PC-3 (cell line): ENCODE data around the gene CDK5RAP2.

Experiments used
- EZH2 ChIP-seq: fragments of 300-600 bp; sonication (generic); IDR thresholded peaks from one replicate; pipeline ENCODE4 v1.6.1; 2017; ENCODE audit warnings: antibody characterized with exemption, mild to moderate bottlenecking, low read length; ENCODE audit not compliant: unreplicated experiment
- EZH2phosphoT487 ChIP-seq: fragments of 300-600 bp; sonication (generic); IDR thresholded peaks from 2 replicates; pipeline ENCODE4 v1.6.1; 2018; ENCODE audit warnings: mild to moderate bottlenecking, antibody characterized with exemption, low read length, borderline replicate concordance
- TF ChIP-seq, protein P1 (sequence below): fragments of 300-600 bp; sonication (generic); conservative IDR thresholded peaks from 2 replicates; pipeline ENCODE4 v1.5.1; 2017; ENCODE audit warnings: antibody characterized with exemption, low read depth, mild to moderate bottlenecking, low read length

DNA sequence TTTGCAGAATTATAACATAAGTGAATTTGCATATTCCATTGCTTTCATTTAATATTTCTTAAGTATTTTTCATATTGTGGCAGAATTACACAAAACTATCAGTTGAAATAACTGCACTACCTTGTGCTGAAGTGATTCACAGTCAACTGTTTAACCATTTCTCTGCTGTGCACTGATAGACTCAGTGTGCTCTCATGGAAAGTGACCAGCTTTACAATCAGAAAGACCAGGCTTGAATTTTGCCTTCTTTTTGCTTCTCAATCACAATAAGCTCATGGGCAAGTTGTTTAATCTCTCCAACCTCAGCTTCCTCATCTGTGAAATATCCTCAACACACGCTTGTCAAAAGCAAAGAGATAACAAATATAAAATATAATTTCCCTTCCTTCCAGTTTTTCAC, 18.3 kb downstream of the CDK5RAP2 start:
- TF ChIP-seq, protein P1, sequence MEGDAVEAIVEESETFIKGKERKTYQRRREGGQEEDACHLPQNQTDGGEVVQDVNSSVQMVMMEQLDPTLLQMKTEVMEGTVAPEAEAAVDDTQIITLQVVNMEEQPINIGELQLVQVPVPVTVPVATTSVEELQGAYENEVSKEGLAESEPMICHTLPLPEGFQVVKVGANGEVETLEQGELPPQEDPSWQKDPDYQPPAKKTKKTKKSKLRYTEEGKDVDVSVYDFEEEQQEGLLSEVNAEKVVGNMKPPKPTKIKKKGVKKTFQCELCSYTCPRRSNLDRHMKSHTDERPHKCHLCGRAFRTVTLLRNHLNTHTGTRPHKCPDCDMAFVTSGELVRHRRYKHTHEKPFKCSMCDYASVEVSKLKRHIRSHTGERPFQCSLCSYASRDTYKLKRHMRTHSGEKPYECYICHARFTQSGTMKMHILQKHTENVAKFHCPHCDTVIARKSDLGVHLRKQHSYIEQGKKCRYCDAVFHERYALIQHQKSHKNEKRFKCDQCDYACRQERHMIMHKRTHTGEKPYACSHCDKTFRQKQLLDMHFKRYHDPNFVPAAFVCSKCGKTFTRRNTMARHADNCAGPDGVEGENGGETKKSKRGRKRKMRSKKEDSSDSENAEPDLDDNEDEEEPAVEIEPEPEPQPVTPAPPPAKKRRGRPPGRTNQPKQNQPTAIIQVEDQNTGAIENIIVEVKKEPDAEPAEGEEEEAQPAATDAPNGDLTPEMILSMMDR: no peak
- TF ChIP-seq EZH2 (no peak), EZH2phosphoT487 (no peak)
